Endodermal cell (in vitro differentiated cells): ENCODE results near the gene ZIC4. TPM values are rescaled to one million over a fixed set of nuclear protein-coding genes. Genes with fewer than 3 reads are reported as not detected.

Source experiments
- DNase-seq: peaks from one replicate; pipeline ENCODE4 v3.0.0-alpha.2; 2017
- H3K27ac ChIP-seq: 2 replicates; pipeline ENCODE4 v1.5.1; 2013; ENCODE audit warnings: mild to moderate bottlenecking, low read depth, low read length, moderate library complexity
- H3K27me3 ChIP-seq: 2 replicates; pipeline ENCODE4 v1.6.1; 2013; ENCODE audit warnings: mild to moderate bottlenecking, low read length, moderate library complexity; ENCODE audit not compliant: insufficient read depth, control insufficient read depth, poor library complexity, severe bottlenecking
- H3K36me3 ChIP-seq: 2 replicates; pipeline ENCODE4 v1.7.0; 2013; ENCODE audit warnings: mild to moderate bottlenecking, low read length, moderate library complexity; ENCODE audit not compliant: control insufficient read depth, insufficient read depth
- H3K4me1 ChIP-seq: one replicate; pipeline ENCODE4 v1.7.0; 2013; ENCODE audit warnings: low read length; ENCODE audit not compliant: control insufficient read depth, insufficient read depth
- H3K4me3 ChIP-seq: 2 replicates; pipeline ENCODE4 v1.5.1; 2013; ENCODE audit warnings: mild to moderate bottlenecking, low read length, moderate library complexity
- H3K9ac ChIP-seq: 2 replicates; pipeline ENCODE4 v1.6.1; 2013; ENCODE audit warnings: mild to moderate bottlenecking, low read length, moderate library complexity; ENCODE audit not compliant: poor library complexity, severe bottlenecking; ENCODE audit errors: extremely low read depth
- H3K9me3 ChIP-seq: 2 replicates; pipeline ENCODE4 v1.6.1; 2013; ENCODE audit warnings: mild to moderate bottlenecking, low read length, moderate library complexity; ENCODE audit not compliant: control insufficient read depth
- H3K27ac Mint-ChIP-seq: 2 replicates; pipeline ENCODE4 v1.8.0; 2020; ENCODE audit warnings: mixed read lengths
- H3K27me3 Mint-ChIP-seq: 2 replicates; pipeline ENCODE4 v1.8.0; 2021; ENCODE audit warnings: mild to moderate bottlenecking, mixed read lengths; ENCODE audit not compliant: insufficient read depth
- H3K36me3 Mint-ChIP-seq: 2 replicates; pipeline ENCODE4 v1.8.0; 2020; ENCODE audit warnings: low read depth, mixed read lengths
- H3K4me1 Mint-ChIP-seq: 2 replicates; pipeline ENCODE4 v1.8.0; 2020; ENCODE audit warnings: mixed read lengths
- H3K4me3 Mint-ChIP-seq: 2 replicates; pipeline ENCODE4 v1.8.0; 2020; ENCODE audit warnings: mild to moderate bottlenecking, moderate library complexity, mixed read lengths
- H3K9me3 Mint-ChIP-seq: 2 replicates; pipeline ENCODE4 v1.8.0; 2020; ENCODE audit warnings: mild to moderate bottlenecking, mixed read lengths
- CTCF ChIP-seq: fragments of 200-600 bp; sonication (generic); conservative IDR thresholded peaks from 2 replicates; pipeline ENCODE4 v1.5.0; 2021; ENCODE audit warnings: antibody characterized with exemption, mild to moderate bottlenecking
- WGBS, 2 experiments: methylation state at CpG; one replicate each; pipeline versions ENCODE4 v1.1.5 to v1.1.7; 2013; ENCODE audit warnings: missing lambda C conversion rate in 2 of 2, mixed read lengths in 1 of 2; ENCODE audit not compliant: insufficient coverage in 1 of 2, insufficient read length in 1 of 2; 5-methylcytosine and 5-hydroxymethylcytosine counted together
- total RNA-seq, 2 donors: library from RNA; stranded (reverse); fragmentation: NEBNext Ultra II Directional in 1 of 2; extraction: Animal tissue kit (Norgen Biotek cat#: 25700) in 1 of 2; gene quantifications; 2 replicates in 1 of 2; 3 replicates in 1 of 2; pipeline ENCODE4 v1.2.1, GENCODE V29; 2021

The ZIC4 gene
- total RNA-seq, 2 donors from 2014 or later: not detected

GRCh38 chr3:147402159-147402558 lies 4.2 kb downstream of the ZIC4 start:
- Histone ChIP-seq H3K27ac (no peak overlapping the region), H3K9ac (no peak overlapping the region), H3K4me3 (no peak overlapping the region), H3K9me3 (no peaks in the 10 kb centered on the region), H3K27me3 (peaks cover 100% of the 10 kb centered on the region), H3K36me3 (no peaks in the 10 kb centered on the region), H3K4me1 (no peaks in the 10 kb centered on the region)
- no peaks in the 10 kb centered on the region for H3K9me3 Mint-ChIP-seq
- H3K4me1 Mint-ChIP-seq: peaks cover 15% of the 10 kb centered on the region
- no peaks in the 10 kb centered on the region for H3K36me3 Mint-ChIP-seq
- peaks cover 100% of the 10 kb centered on the region for H3K27me3 Mint-ChIP-seq
- no peak for TF ChIP-seq CTCF
- WGBS, 2 experiments: 51 to 69% methylated on average over 3 to 5 of the region's 5 CpGs
- DNase-seq: no peak
- H3K4me3 Mint-ChIP-seq: no peak overlapping the region
- no peak overlapping the region for H3K27ac Mint-ChIP-seq

- H3K4me1 ChIP-seq: no peaks in the 10 kb centered on the region
- Mint-ChIP-seq H3K4me1 (peaks cover 15% of the 10 kb centered on the region), H3K27ac (no peak overlapping the region), H3K36me3 (no peaks in the 10 kb centered on the region), H3K27me3 (peaks cover 100% of the 10 kb centered on the region), H3K9me3 (no peaks in the 10 kb centered on the region), H3K4me3 (no peak overlapping the region)
- no peaks in the 10 kb centered on the region for H3K9me3 ChIP-seq
- no peak for DNase-seq
- H3K27ac ChIP-seq: no peak overlapping the region
- no peak overlapping the region for H3K4me3 ChIP-seq
- H3K27me3 ChIP-seq: peaks cover 100% of the 10 kb centered on the region
- TF ChIP-seq CTCF: no peak
- WGBS, 2 experiments: 50% methylated on average over 1 of the region's 1 CpG; no CpG with 5 or more reads in 1 of the 2 experiments
- no peak overlapping the region for H3K9ac ChIP-seq
- H3K36me3 ChIP-seq: no peaks in the 10 kb centered on the region
Measured at GRCh38 chr3:147401421-147401820, 4.9 kb downstream of the ZIC4 start.

- H3K36me3 Mint-ChIP-seq: no peaks in the 10 kb centered on the region
- no peak for TF ChIP-seq CTCF
- Histone ChIP-seq H3K27me3 (peaks cover 100% of the 10 kb centered on the region), H3K36me3 (no peaks in the 10 kb centered on the region), H3K4me3 (no peak overlapping the region), H3K27ac (no peak overlapping the region), H3K9ac (no peak overlapping the region), H3K4me1 (no peaks in the 10 kb centered on the region), H3K9me3 (no peaks in the 10 kb centered on the region)
- H3K4me3 Mint-ChIP-seq: no peak overlapping the region
- H3K9me3 Mint-ChIP-seq: no peaks in the 10 kb centered on the region
- WGBS, 2 experiments: 68% methylated on average over 1 of the region's 1 CpG; no CpG with 5 or more reads in 1 of the 2 experiments
- peaks cover 15% of the 10 kb centered on the region for H3K4me1 Mint-ChIP-seq
- no peak overlapping the region for H3K27ac Mint-ChIP-seq
- no peak for DNase-seq
- H3K27me3 Mint-ChIP-seq: peaks cover 100% of the 10 kb centered on the region
Measured at GRCh38 chr3:147400999-147401398, 5.3 kb downstream of the ZIC4 start.
